T-helper 2 cell treated with Interferon-gamma antibody and Interleukin-4, amounts not matched to agents 5 μg/mL and 100 μg/mL, for 36 hours (primary cell): ENCODE results near the gene PPP1R10.

Experiments used
- DNase-seq: peaks from one replicate; pipeline ENCODE4 v3.0.0; 2021; ENCODE audit warnings: low spot score
- H3K27ac Mint-ChIP-seq: one replicate; pipeline ENCODE4 v1.8.0; 2021; ENCODE audit warnings: mild to moderate bottlenecking, mixed read lengths
- H3K27me3 Mint-ChIP-seq: one replicate; pipeline ENCODE4 v1.8.0; 2021; ENCODE audit warnings: low read depth, mixed read lengths
- H3K36me3 Mint-ChIP-seq: one replicate; pipeline ENCODE4 v1.8.0; 2021; ENCODE audit warnings: low read depth, mixed read lengths
- H3K4me1 Mint-ChIP-seq: one replicate; pipeline ENCODE4 v1.8.0; 2021; ENCODE audit warnings: low read depth, mixed read lengths
- H3K4me3 Mint-ChIP-seq: one replicate; pipeline ENCODE4 v1.8.0; 2022; ENCODE audit warnings: mild to moderate bottlenecking, moderate library complexity, mixed read lengths
- H3K9me3 Mint-ChIP-seq: one replicate; pipeline ENCODE4 v1.8.0; 2021; ENCODE audit warnings: mixed read lengths

The PPP1R10 gene

DNA sequence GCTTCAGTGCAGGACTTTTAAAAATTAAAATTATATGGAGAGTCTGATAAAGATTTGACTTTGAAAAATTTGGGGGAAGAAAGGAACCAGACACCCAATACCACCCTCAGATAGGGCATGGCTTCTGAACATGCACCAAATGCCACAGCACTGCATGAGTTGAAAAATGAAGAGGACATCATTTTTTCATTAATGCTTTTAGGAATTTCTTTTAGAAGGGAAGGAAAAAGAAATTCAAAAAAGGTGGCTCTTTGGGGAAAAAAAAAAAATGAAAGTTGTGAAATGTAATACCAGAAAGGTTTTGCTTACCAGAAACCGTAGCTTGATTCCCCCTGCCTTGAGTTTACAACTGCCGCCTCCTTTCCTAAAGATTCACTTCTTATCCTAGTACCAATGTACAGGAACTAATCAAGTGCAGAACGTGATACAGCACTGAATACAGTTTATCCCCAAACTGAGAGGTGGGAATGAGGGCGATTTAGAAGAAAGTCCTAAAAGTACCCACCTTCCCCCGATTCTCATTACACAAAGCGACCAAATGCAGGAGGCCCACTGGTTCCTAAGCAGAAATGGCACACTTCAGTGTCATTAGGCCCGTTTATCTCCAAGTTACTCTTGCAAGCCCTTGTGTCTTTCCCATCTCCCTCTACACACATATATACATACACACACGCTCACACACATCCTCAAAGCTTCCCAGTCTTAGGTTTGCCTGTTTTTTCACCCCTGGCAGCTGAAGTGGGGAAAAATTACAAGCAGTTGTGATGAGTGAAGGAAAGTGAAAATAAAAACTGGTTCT, 2.8 kb downstream of the PPP1R10 start:
- no peak for DNase-seq
- Mint-ChIP-seq H3K4me3 (peak overlapping the region; percentile 91), H3K27me3 (peaks cover 5% of the 10 kb centered on the region), H3K4me1 (peaks cover 41% of the 10 kb centered on the region), H3K27ac (peak overlapping the region; percentile 97), H3K36me3 (peaks cover 66% of the 10 kb centered on the region), H3K9me3 (no peaks in the 10 kb centered on the region)

GRCh38 chr6:30613251-30614043, 3.6 kb downstream of the PPP1R10 start:
- H3K27me3 Mint-ChIP-seq = peaks cover 5% of the 10 kb centered on the region
- peaks cover 71% of the 10 kb centered on the region for H3K36me3 Mint-ChIP-seq
- H3K9me3 Mint-ChIP-seq = no peaks in the 10 kb centered on the region
- peak overlapping the region; percentile 91 for H3K4me3 Mint-ChIP-seq
- H3K4me1 Mint-ChIP-seq = peaks cover 42% of the 10 kb centered on the region
- no peak for DNase-seq
- peak overlapping the region; percentile 97 for H3K27ac Mint-ChIP-seq

- Mint-ChIP-seq H3K9me3 (no peaks in the 10 kb centered on the region), H3K27me3 (peaks cover 5% of the 10 kb centered on the region), H3K4me1 (peaks cover 42% of the 10 kb centered on the region), H3K36me3 (peaks cover 78% of the 10 kb centered on the region), H3K27ac (peak overlapping the region; percentile 97), H3K4me3 (peak overlapping the region; percentile 27)
- DNase-seq = no peak
These were observed 4.3 kb downstream of the PPP1R10 start for GRCh38 chr6:30612687-30613248.

DNA sequence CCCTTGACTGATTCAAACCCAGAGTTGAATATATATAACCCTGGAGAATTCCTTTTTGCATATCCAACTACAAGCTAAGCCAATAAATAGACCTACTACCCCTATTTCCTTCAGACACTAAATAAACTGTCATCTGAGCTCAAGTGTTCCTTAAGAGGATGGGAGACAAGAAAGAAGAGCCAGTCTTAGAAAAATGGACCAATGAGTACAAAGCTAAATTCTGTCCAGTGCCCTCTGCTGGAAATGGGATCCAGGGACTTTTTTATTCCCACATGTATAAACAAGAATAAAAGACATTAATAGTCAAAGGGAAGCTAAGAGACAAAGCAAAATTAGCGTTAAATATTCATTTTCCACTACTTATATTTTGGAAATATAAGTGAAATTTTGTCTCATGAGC, 4.8 kb downstream of the PPP1R10 start:
- no peaks in the 10 kb centered on the region for H3K9me3 Mint-ChIP-seq
- H3K27ac Mint-ChIP-seq = no peak overlapping the region
- peaks cover 2% of the 10 kb centered on the region for H3K27me3 Mint-ChIP-seq
- peaks cover 83% of the 10 kb centered on the region for H3K36me3 Mint-ChIP-seq
- H3K4me1 Mint-ChIP-seq = peaks cover 46% of the 10 kb centered on the region
- no peak for DNase-seq
- peak overlapping the region; percentile 2 for H3K4me3 Mint-ChIP-seq

- Mint-ChIP-seq H3K4me1 (peaks cover 46% of the 10 kb centered on the region), H3K27ac (peak overlapping the region; percentile 46), H3K4me3 (no peak overlapping the region), H3K27me3 (no peaks in the 10 kb centered on the region), H3K36me3 (peaks cover 82% of the 10 kb centered on the region), H3K9me3 (no peaks in the 10 kb centered on the region)
- no peak for DNase-seq
These were observed 5.2 kb downstream of the PPP1R10 start for GRCh38 chr6:30611856-30612194.

- H3K27me3 Mint-ChIP-seq = no peaks in the 10 kb centered on the region
- peaks cover 49% of the 10 kb centered on the region for H3K4me1 Mint-ChIP-seq
- peaks cover 82% of the 10 kb centered on the region for H3K36me3 Mint-ChIP-seq
- peak overlapping the region; percentile 46 for H3K27ac Mint-ChIP-seq
- no peaks in the 10 kb centered on the region for H3K9me3 Mint-ChIP-seq
- no peak overlapping the region for H3K4me3 Mint-ChIP-seq
- DNase-seq = no peak
These were observed 5.7 kb downstream of the PPP1R10 start for GRCh38 chr6:30611150-30611855.

- Mint-ChIP-seq H3K27me3 (no peaks in the 10 kb centered on the region), H3K9me3 (no peaks in the 10 kb centered on the region), H3K27ac (peak overlapping the region; percentile 45), H3K4me1 (peaks cover 49% of the 10 kb centered on the region), H3K4me3 (no peak overlapping the region), H3K36me3 (peaks cover 80% of the 10 kb centered on the region)
- DNase-seq = no peak
These were observed 7.0 kb downstream of the PPP1R10 start for GRCh38 chr6:30610065-30610464.

GRCh38 chr6:30603961-30604360, 13.1 kb downstream of the PPP1R10 start:
- peaks cover 77% of the 10 kb centered on the region for H3K36me3 Mint-ChIP-seq
- H3K27ac Mint-ChIP-seq = no peak overlapping the region
- no peaks in the 10 kb centered on the region for H3K9me3 Mint-ChIP-seq
- no peak for DNase-seq
- H3K4me1 Mint-ChIP-seq = peaks cover 14% of the 10 kb centered on the region
- no peaks in the 10 kb centered on the region for H3K27me3 Mint-ChIP-seq
- no peak overlapping the region for H3K4me3 Mint-ChIP-seq

DNA sequence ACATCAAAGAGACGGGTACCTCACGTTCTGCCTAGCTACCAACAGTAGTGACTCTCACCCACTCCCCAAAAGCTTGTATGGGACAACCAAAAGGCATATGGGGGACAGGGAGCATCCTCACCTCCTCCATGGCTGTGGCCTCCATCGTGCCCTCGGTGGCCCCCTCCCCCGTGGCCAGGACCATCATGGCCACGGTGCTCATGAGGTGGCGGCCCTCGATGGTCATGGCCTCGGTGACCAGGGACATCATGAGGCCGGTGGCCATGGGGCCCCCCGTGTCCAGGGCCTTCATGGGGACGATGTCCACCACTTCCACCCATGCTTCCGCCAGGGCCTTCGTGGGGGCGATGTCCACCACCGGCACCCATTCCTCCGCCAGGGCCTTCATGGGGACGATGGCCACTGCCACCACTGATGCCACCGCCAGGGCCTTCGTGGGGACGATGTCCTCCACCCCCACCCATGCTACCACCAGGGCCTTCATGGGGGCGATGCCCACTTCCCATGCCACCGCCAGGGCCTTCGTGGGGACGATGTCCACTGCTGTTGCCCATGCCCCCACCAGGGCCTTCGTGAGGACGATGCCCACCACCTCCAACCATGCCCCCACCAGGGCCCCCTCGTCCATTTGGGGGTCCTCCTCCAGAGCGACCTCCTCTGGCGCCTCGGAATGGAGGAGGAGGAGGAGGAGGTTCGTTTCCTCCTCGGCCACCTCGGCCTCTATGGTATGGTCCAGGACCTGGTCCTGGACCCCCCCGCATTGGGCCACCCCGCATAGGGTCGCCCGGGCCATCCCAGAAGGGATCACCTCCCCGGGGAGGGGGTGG, 15.0 kb downstream of the PPP1R10 start:
- no peak for DNase-seq
- H3K4me1 Mint-ChIP-seq = peaks cover 5% of the 10 kb centered on the region
- no peaks in the 10 kb centered on the region for H3K9me3 Mint-ChIP-seq
- no peak overlapping the region for H3K4me3 Mint-ChIP-seq
- no peaks in the 10 kb centered on the region for H3K27me3 Mint-ChIP-seq
- H3K36me3 Mint-ChIP-seq = peaks cover 66% of the 10 kb centered on the region
- H3K27ac Mint-ChIP-seq = peak overlapping the region; percentile 29

DNA sequence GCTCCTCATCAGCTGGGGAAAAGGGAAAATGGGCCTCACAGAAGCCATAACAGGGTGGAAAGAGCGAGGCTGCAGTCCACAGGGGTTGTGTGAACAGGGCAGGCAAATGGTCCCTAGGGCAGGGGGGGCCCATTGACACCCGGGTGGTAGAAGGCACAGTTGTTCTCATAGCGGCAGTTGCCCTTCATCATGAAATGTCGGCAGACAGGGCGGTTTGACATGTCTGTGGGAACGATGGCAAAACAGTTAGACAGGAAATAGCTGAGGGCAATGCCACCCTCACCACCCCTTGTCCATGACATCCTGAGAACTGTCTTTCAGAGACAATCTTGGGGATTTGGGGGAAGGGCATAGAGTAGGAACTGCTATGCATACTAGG, 15.6 kb downstream of the PPP1R10 start:
- Mint-ChIP-seq H3K4me1 (peaks cover 2% of the 10 kb centered on the region), H3K36me3 (peaks cover 61% of the 10 kb centered on the region), H3K27ac (no peak overlapping the region), H3K4me3 (no peak overlapping the region), H3K27me3 (no peaks in the 10 kb centered on the region), H3K9me3 (no peaks in the 10 kb centered on the region)
- DNase-seq = no peak

DNA sequence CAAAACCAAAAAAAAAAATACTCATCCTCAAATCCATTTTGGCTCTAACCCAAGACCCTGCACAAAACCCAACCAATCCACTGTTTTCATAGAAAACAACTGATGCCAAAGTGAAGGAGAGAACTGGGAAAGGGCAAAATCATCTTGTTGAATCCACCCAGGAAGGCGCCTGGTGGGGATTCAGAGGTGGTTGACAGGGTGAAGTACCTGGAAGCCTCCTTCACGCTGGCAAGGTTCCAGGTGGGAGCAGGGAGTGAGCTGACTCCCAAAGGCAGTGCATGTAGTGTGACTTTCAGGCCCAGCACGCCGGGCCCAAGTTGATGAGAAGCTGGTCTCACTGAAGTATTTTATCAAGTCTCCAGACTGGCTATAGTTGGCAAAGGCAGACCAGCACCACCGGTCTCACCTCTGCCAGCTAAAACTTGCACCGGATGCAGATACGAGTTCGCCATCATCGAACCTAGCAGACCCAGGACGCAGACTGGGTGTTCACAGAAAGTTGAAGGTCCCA, 16.5 kb downstream of the PPP1R10 start:
- Mint-ChIP-seq H3K9me3 (no peaks in the 10 kb centered on the region), H3K27me3 (no peaks in the 10 kb centered on the region), H3K36me3 (peaks cover 52% of the 10 kb centered on the region), H3K27ac (peak overlapping the region; percentile 17), H3K4me1 (peaks cover 2% of the 10 kb centered on the region), H3K4me3 (no peak overlapping the region)
- DNase-seq = no peak

- Mint-ChIP-seq H3K36me3 (peaks cover 50% of the 10 kb centered on the region), H3K4me1 (peaks cover 2% of the 10 kb centered on the region), H3K4me3 (no peak overlapping the region), H3K27me3 (no peaks in the 10 kb centered on the region), H3K27ac (no peak overlapping the region), H3K9me3 (no peaks in the 10 kb centered on the region)
- DNase-seq = no peak
These were observed 17.3 kb downstream of the PPP1R10 start for GRCh38 chr6:30599625-30600324.
